Lung (tissue), 12 donors: ENCODE measurements around the gene CEACAM6. TPM values are rescaled to one million over a fixed set of nuclear protein-coding genes. Genes with fewer than 3 reads are reported as not detected.
"Not testable (repeated sequence)": the region's sequence is repeated elsewhere in the genome, so short reads cannot be mapped to it uniquely, and the experiment has no call there.

Experiments used
- ATAC-seq: fragments of 200-7000 bp; cut with Tn5 transposase; one replicate; pipeline ENCODE4 v1.9.1; 2020; ENCODE audit warnings: moderate number of reproducible peaks; ENCODE audit not compliant: insufficient read depth, low FRiP score
- DNase-seq, 3 donors: peaks; one replicate each; pipeline ENCODE4 v3.0.0-alpha.2; 2013 to 2017
- H3K27ac ChIP-seq, 2 donors: one replicate each; pipeline ENCODE4 v1.5.1; 2013; ENCODE audit warnings: mild to moderate bottlenecking in 2 of 2, moderate library complexity in 2 of 2, control low read depth in 1 of 2, inconsistent platforms in 1 of 2, low read depth in 1 of 2, low read length in 1 of 2
- H3K27me3 ChIP-seq, 3 donors: one replicate each; pipeline ENCODE4 v1.5.1; 2013; ENCODE audit warnings: low read length in 2 of 3; ENCODE audit not compliant: control insufficient read depth in 3 of 3, insufficient read depth in 3 of 3
- H3K36me3 ChIP-seq, 4 donors: one replicate each; pipeline ENCODE4 v1.5.1; 2013; ENCODE audit warnings: low read length in 4 of 4, mild to moderate bottlenecking in 1 of 4, moderate library complexity in 1 of 4; ENCODE audit not compliant: control insufficient read depth in 4 of 4, insufficient read depth in 4 of 4
- H3K4me1 ChIP-seq, 5 donors: one replicate each; pipeline ENCODE4 v1.5.1; 2013; ENCODE audit warnings: low read length in 5 of 5, mild to moderate bottlenecking in 2 of 5, moderate library complexity in 1 of 5; ENCODE audit not compliant: control insufficient read depth in 5 of 5, insufficient read depth in 5 of 5
- H3K4me3 ChIP-seq: one replicate; pipeline ENCODE4 v1.5.1; 2013; ENCODE audit warnings: mild to moderate bottlenecking, control low read depth, moderate library complexity
- H3K9ac ChIP-seq, 2 donors: one replicate each; pipeline ENCODE4 v1.5.1; 2013; ENCODE audit warnings: low read length in 2 of 2, control low read depth in 1 of 2; ENCODE audit not compliant: insufficient read depth in 1 of 2
- H3K9me3 ChIP-seq, 4 donors: one replicate each; pipeline ENCODE4 v1.5.1; 2013; ENCODE audit warnings: low read length in 3 of 4, mild to moderate bottlenecking in 1 of 4, moderate library complexity in 1 of 4; ENCODE audit not compliant: control insufficient read depth in 4 of 4, insufficient read depth in 3 of 4
- CTCF ChIP-seq: IDR thresholded peaks from 2 replicates; pipeline ENCODE4 v1.5.1; 2012; ENCODE audit warnings: mild to moderate bottlenecking; ENCODE audit errors: control extremely low read depth, extremely low read depth
- WGBS, 2 donors: extraction: QIAGEN DNeasy Blood & Tissue Kit; methylation state at CpG; one replicate each; pipeline ENCODE4 v1.1.7; 2013; 5-methylcytosine and 5-hydroxymethylcytosine counted together
- polyA plus RNA-seq, 2 donors: library from polyadenylated mRNA; stranded (reverse); fragments of 200-250 nt; gene quantifications; one replicate each; pipeline ENCODE4 v1.2.1, GENCODE V29; 2013
- total RNA-seq, 2 donors: library from RNA; depleted of rRNA in 1 of 2; stranded (reverse); fragments of >200 nt in 1 of 2; gene quantifications; one replicate each; pipeline ENCODE4 v1.2.1, GENCODE V29; 2014 to 2021
- donor health status: control.
- donor health status: control.
- donor health status: Bipolar disorder and iron deficiency.
- donor health status: healthy.
- donor health status: DM: yes; HTN: yes; CAD: no.

Gene CEACAM6
- total and polyA plus RNA-seq, 4 donors, result 5.2 to 280 (median 143) TPM

DNA sequence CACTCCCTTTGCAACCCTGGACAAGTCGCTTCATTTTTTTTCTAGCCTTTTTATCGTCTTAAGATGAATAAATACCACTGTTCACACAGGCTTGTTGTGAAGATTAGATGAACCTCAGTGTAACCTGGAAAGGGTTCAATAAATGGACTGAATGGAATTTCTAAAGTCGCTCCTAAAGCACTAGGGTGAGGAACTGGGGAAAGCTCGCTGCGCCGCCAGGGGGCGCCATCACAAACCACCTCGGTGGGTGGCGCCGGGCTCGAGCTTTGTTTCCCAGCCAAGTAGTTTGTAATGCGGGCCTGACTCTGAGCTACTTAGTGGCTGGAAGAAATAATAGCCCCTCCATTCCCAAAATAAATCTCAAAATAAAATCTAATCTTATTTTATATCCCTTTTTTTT is 2.2 kb upstream of the CEACAM6 start:
- WGBS, 2 donors, result 7 to 10% methylated on average over 12 of the region's 12 CpGs
- peaks cover 0 to 3% (median 0%) of the 10 kb centered on the region in 5 donors for H3K4me1 ChIP-seq
- peak in 2 of 3 donors; percentile 25 to 35 for DNase-seq
- no peaks in the 10 kb centered on the region for H3K27me3 ChIP-seq
- H3K9ac ChIP-seq, result no peak overlapping the region
- H3K4me3 ChIP-seq, result no peak overlapping the region
- H3K9me3 ChIP-seq, result no peaks in the 10 kb centered on the region
- no peak for ATAC-seq
- no peaks in the 10 kb centered on the region for H3K36me3 ChIP-seq
- TF ChIP-seq CTCF, result peak; percentile 14
- peak overlapping the region in 1 of 2 donors; percentile 23 for H3K27ac ChIP-seq

- no peaks in the 10 kb centered on the region for H3K27me3 ChIP-seq
- peak overlapping the region in 1 of 2 donors; percentile 60 for H3K27ac ChIP-seq
- TF ChIP-seq CTCF, result peak; percentile 32
- DNase-seq (peak in 2 of 3 donors; percentile 9 to 21), ATAC-seq (no peak)
- no peaks in the 10 kb centered on the region for H3K9me3 ChIP-seq
- H3K36me3 ChIP-seq, result no peaks in the 10 kb centered on the region
- WGBS, 2 donors, result 8 to 44% methylated on average over 4 of the region's 4 CpGs
- H3K9ac ChIP-seq, result no peak overlapping the region
- peaks cover 0 to 4% (median 0%) of the 10 kb centered on the region in 5 donors for H3K4me1 ChIP-seq
- no peak overlapping the region for H3K4me3 ChIP-seq
These were observed 1.3 kb upstream of the CEACAM6 start for GRCh38 chr19:41753936-41754529.

GRCh38 chr19:41758846-41759245 is 3.5 kb downstream of the CEACAM6 start:
- ATAC-seq (no peak), DNase-seq (no peak)
- no peak for TF ChIP-seq CTCF
- Histone ChIP-seq H3K27me3 (no peaks in the 10 kb centered on the region), H3K9ac (no peak overlapping the region), H3K9me3 (no peaks in the 10 kb centered on the region), H3K36me3 (no peaks in the 10 kb centered on the region), H3K27ac (peak overlapping the region in 1 of 2 donors; percentile 57), H3K4me1 (peaks cover 0 to 2% (median 0%) of the 10 kb centered on the region in 5 donors), H3K4me3 (peak overlapping the region; percentile 18)
- 70 to 72% methylated on average over 9 of the region's 9 CpGs for WGBS, 2 donors

DNA sequence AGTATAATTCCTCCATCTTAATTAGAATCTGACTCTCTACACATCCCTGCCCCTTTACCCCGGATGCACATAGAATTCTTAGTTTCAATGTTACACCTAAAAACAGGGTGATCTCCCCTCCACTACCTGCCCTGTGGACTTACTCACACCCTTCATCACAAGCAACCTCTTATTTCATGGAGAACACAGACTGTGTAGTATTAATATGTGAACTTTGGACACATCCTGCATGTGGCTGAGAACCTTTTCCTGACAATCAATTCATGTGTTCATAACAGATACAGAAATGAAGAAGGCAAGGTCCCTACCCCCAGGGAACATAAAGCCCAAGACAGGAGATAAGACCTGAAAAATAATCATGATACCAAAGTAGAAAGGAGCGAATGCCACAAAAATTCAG is 11.8 kb downstream of the CEACAM6 start:
- H3K9ac ChIP-seq, result no peak overlapping the region
- H3K4me1 ChIP-seq, result no peaks in the 10 kb centered on the region
- ATAC-seq (no peak), DNase-seq (no peak)
- no peak overlapping the region for H3K27ac ChIP-seq
- no peaks in the 10 kb centered on the region for H3K36me3 ChIP-seq
- H3K9me3 ChIP-seq, result no peaks in the 10 kb centered on the region
- no peak for TF ChIP-seq CTCF
- WGBS, 2 donors, result 89 to 95% methylated on average over 2 of the region's 2 CpGs
- H3K4me3 ChIP-seq, result no peak overlapping the region
- H3K27me3 ChIP-seq, result no peaks in the 10 kb centered on the region

GRCh38 chr19:41768105-41768504 is 12.8 kb downstream of the CEACAM6 start:
- H3K4me3 ChIP-seq, H3K9me3 ChIP-seq, H3K36me3 ChIP-seq, H3K4me1 ChIP-seq, H3K27ac ChIP-seq, ATAC-seq, H3K27me3 ChIP-seq, H3K9ac ChIP-seq, DNase-seq: not testable (repeated sequence)
- WGBS, 2 donors, result 71 to 85% methylated on average over 5 of the region's 5 CpGs
